Activated B cell treated with CpG ODN at 0.5 μM for 24 hours (primary cell): ENCODE measurements around the gene PCDHA7. TPM values are rescaled to one million over a fixed set of nuclear protein-coding genes. Genes with fewer than 3 reads are reported as not detected.
"Not testable (repeated sequence)": the region's sequence is repeated elsewhere in the genome, so short reads cannot be mapped to it uniquely, and the experiment has no call there.

Experiments used
- ATAC-seq: fragments of 200-7000 bp; cut with Tn5 transposase; one replicate; pipeline ENCODE4 v1.10.0; 2021; ENCODE audit warnings: low read depth, mild to moderate bottlenecking, moderate library complexity
- CTCF ChIA-PET: fragments of 350-600 bp; sonication (Branson Sonifier 250); formaldehyde crosslinking; loops from one replicate; lab custom pipeline; 2021; ENCODE audit warnings: antibody characterized with exemption; lab: Charles Lee
- POLR2A ChIA-PET: fragments of 350-600 bp; sonication (Branson Sonifier 250); formaldehyde crosslinking; loops from one replicate; lab custom pipeline; 2021; ENCODE audit warnings: antibody characterized with exemption; lab: Charles Lee
- DNase-seq: peaks from one replicate; pipeline ENCODE4 v3.0.0; 2022
- H3K27ac Mint-ChIP-seq: one replicate; pipeline ENCODE4 v1.8.0; 2020; ENCODE audit warnings: mixed read lengths
- H3K27me3 Mint-ChIP-seq: one replicate; pipeline ENCODE4 v1.8.0; 2021; ENCODE audit warnings: mixed read lengths
- H3K36me3 Mint-ChIP-seq: one replicate; pipeline ENCODE4 v1.8.0; 2021; ENCODE audit warnings: low read depth, mixed read lengths
- H3K4me1 Mint-ChIP-seq: one replicate; pipeline ENCODE4 v1.8.0; 2021; ENCODE audit warnings: mixed read lengths
- H3K4me3 Mint-ChIP-seq: one replicate; pipeline ENCODE4 v1.8.0; 2020; ENCODE audit warnings: mild to moderate bottlenecking, mixed read lengths
- H3K9me3 Mint-ChIP-seq: one replicate; pipeline ENCODE4 v1.8.0; 2020; ENCODE audit warnings: mixed read lengths
- CTCF ChIP-seq: fragments of 200-600 bp; IDR thresholded peaks from one replicate; pipeline ENCODE4 v1.8.0; 2022; ENCODE audit warnings: antibody characterized with exemption, mild to moderate bottlenecking
- intact Hi-C: fragments of 100-400 bp; cut with micrococcal nuclease; formaldehyde crosslinking; loops from one replicate; pipeline ENCODE4 v1.15.1; 2024
- total RNA-seq: library from RNA; stranded (reverse); gene quantifications from 2 replicates; pipeline ENCODE4 v1.2.3, GENCODE V29; 2022

Gene PCDHA7
- total RNA-seq, 1 donor from 2014 or later = not detected

DNA sequence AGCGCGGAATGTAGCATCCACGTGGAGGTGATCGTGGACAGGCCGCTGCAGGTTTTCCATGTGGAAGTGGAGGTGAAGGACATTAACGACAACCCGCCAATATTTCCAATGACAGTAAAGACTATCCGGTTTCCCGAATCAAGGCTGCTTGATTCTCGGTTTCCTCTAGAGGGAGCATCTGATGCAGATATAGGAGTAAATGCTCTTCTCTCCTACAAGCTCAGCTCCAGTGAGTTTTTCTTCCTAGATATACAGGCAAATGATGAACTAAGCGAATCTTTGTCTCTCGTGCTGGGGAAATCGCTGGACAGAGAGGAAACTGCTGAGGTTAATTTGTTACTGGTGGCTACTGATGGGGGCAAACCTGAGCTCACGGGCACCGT lies 38.8 kb upstream of the PCDHA7 start:
- DNase-seq = no peak
- Mint-ChIP-seq H3K4me1 (no peaks in the 10 kb centered on the region), H3K9me3 (peaks cover 28% of the 10 kb centered on the region), H3K4me3 (no peak overlapping the region), H3K27ac (no peak overlapping the region), H3K36me3 (peaks cover 2% of the 10 kb centered on the region), H3K27me3 (peaks cover 12% of the 10 kb centered on the region)
- CTCF ChIA-PET = no interaction called here
- POLR2A ChIA-PET = no interaction called here
- no peak for TF ChIP-seq CTCF
- intact Hi-C loops = no loop called here
- ATAC-seq = no peak

DNA sequence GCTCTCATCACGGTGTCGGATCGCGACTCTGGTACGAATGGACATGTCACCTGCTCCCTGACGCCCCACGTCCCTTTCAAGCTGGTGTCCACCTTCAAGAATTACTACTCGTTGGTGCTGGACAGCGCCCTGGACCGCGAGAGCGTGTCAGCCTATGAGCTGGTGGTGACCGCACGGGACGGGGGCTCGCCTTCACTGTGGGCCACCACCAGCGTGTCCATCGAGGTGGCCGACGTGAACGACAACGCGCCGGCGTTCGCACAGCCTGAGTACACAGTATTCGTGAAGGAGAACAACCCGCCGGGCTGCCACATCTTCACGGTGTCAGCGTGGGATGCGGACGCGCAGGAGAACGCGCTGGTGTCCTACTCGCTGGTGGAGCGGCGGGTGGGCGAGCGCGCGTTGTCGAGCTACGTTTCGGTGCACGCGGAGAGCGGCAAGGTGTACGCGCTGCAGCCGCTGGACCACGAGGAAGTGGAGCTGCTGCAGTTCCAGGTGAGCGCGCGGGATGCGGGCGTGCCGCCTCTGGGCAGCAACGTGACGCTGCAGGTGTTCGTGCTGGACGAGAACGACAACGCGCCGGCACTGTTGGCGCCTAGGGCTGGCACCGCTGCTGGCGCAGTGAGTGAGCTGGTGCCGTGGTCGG lies 37.9 kb upstream of the PCDHA7 start:
- CTCF ChIA-PET, POLR2A ChIA-PET, H3K36me3 Mint-ChIP-seq, H3K4me1 Mint-ChIP-seq, H3K4me3 Mint-ChIP-seq, H3K27ac Mint-ChIP-seq, H3K27me3 Mint-ChIP-seq, intact Hi-C loops, DNase-seq, ATAC-seq: not testable (repeated sequence)
- H3K9me3 Mint-ChIP-seq = peaks cover 29% of the 10 kb centered on the region

DNA sequence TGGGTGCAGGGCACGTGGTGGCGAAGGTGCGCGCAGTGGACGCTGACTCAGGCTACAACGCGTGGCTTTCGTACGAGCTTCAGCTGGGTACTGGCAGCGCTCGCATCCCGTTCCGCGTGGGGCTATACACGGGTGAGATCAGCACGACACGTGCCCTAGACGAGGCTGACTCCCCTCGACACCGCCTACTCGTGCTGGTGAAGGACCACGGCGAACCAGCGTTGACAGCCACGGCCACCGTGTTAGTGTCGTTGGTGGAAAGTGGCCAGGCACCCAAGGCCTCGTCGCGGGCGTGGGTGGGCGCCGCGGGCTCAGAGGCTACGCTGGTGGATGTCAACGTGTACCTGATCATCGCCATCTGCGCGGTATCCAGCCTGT lies 37.4 kb upstream of the PCDHA7 start:
- H3K9me3 Mint-ChIP-seq = peaks cover 26% of the 10 kb centered on the region
- no peak for DNase-seq
- no peaks in the 10 kb centered on the region for H3K4me1 Mint-ChIP-seq
- H3K27me3 Mint-ChIP-seq = peaks cover 6% of the 10 kb centered on the region
- POLR2A ChIA-PET = no interaction called here
- ATAC-seq = no peak
- CTCF ChIA-PET = no interaction called here
- intact Hi-C loops = no loop called here
- peaks cover 2% of the 10 kb centered on the region for H3K36me3 Mint-ChIP-seq
- H3K4me3 Mint-ChIP-seq = no peak overlapping the region
- H3K27ac Mint-ChIP-seq = no peak overlapping the region
- no peak for TF ChIP-seq CTCF

- H3K4me3 Mint-ChIP-seq = no peak within 1 kb of the TSS
- CTCF ChIA-PET = no interaction called here
- intact Hi-C loops = no loop called here
- DNase-seq (no peak), ATAC-seq (no peak)
- TF ChIP-seq CTCF = no peak
- POLR2A ChIA-PET = no interaction called here
- no peak within 1 kb of the TSS for H3K27ac Mint-ChIP-seq
- no peaks in the 10 kb centered on the region for H3K36me3 Mint-ChIP-seq
- peaks cover 5% of the 10 kb centered on the region for H3K27me3 Mint-ChIP-seq
- peaks cover 18% of the 10 kb centered on the region for H3K9me3 Mint-ChIP-seq
- H3K4me1 Mint-ChIP-seq = no peaks in the 10 kb centered on the region
These were observed 33.1 kb upstream of the PCDHA7 start, which contains the start of gene PCDHA3 for GRCh38 chr5:140800816-140801493. PCDHA3 (plus strand) TSS chr5:140801057.

DNA sequence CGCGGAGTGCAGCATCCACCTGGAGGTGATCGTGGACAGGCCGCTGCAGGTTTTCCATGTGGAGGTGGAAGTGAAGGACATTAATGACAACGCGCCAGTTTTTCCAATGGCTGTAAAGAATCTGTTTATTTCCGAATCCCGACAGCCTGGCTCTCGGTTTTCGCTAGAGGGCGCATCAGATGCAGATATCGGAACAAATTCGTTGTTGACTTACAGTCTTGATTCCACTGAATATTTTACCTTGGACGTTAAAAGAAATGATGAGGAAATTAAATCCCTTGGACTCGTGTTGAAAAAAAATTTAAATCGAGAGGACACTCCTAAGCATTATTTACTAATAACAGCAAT lies 32.6 kb upstream of the PCDHA7 start:
- no peak for TF ChIP-seq CTCF
- ChIA-PET POLR2A (no interaction called here), CTCF (no interaction called here)
- Mint-ChIP-seq H3K27me3 (peaks cover 5% of the 10 kb centered on the region), H3K9me3 (peaks cover 20% of the 10 kb centered on the region), H3K36me3 (no peaks in the 10 kb centered on the region), H3K4me1 (no peaks in the 10 kb centered on the region), H3K27ac (no peak overlapping the region), H3K4me3 (no peak overlapping the region)
- ATAC-seq (no peak), DNase-seq (no peak)
- intact Hi-C loops = no loop called here

DNA sequence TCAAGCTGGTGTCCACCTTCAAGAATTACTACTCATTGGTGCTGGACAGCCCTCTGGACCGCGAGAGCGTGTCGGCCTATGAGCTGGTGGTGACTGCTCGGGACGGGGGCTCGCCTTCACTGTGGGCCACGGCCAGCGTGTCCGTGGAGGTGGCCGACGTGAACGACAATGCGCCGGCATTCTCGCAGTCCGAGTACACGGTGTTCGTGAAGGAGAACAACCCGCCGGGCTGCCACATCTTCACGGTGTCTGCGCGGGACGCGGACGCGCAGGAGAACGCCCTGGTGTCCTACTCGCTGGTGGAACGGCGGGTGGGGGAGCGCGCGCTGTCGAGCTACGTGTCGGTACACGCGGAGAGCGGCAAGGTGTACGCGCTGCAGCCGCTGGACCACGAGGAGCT lies 31.7 kb upstream of the PCDHA7 start:
- ATAC-seq, POLR2A ChIA-PET, CTCF ChIA-PET, H3K36me3 Mint-ChIP-seq, DNase-seq, H3K27ac Mint-ChIP-seq, H3K27me3 Mint-ChIP-seq, H3K4me1 Mint-ChIP-seq, intact Hi-C loops, H3K4me3 Mint-ChIP-seq: not testable (repeated sequence)
- peaks cover 23% of the 10 kb centered on the region for H3K9me3 Mint-ChIP-seq
